GM12878 (cell line): ENCODE measurements around the gene DDO. TPM values are rescaled to one million over a fixed set of nuclear protein-coding genes. Genes with fewer than 3 reads are reported as not detected.

Experiments
- ATAC-seq: fragments of 200-7000 bp; cut with Tn5 transposase; 3 replicates; pipeline ENCODE4 v1.9.1; 2020; ENCODE audit warnings: mild to moderate bottlenecking, moderate library complexity
- BruUV-seq: library from RNA; stranded (reverse); fragments of 400-500 nt; replicated peaks from 2 replicates; lab custom pipeline; 2021; lab: Mats Ljungman, UMichigan
- CTCF ChIA-PET: fragments of 300-600 bp; sonication (Branson Sonifier 250); formaldehyde crosslinking; extraction: SDS; loops from one replicate; lab custom pipeline; 2021; ENCODE audit warnings: inconsistent platforms; lab: Yijun Ruan, JAX
- POLR2A ChIA-PET: fragments of 350-600 bp; formaldehyde crosslinking; extraction: SDS; loops from one replicate; lab custom pipeline; 2021; ENCODE audit warnings: inconsistent platforms; lab: Charles Lee
- RAD21 ChIA-PET: fragments of 300-600 bp; sonication (Branson Sonifier 250); formaldehyde crosslinking; loops from one replicate; lab custom pipeline; 2023; ENCODE audit warnings: antibody characterized with exemption; ENCODE audit not compliant: unreplicated experiment; lab: Charles Lee
- SMC1A ChIA-PET: fragments of 300-600 bp; sonication (Branson Sonifier 250); formaldehyde crosslinking; loops from one replicate; lab custom pipeline; 2023; ENCODE audit not compliant: unreplicated experiment, uncharacterized antibody; lab: Charles Lee
- DNase-seq: peaks from one replicate; pipeline ENCODE4 v3.0.0-alpha.2; 2011; ENCODE audit warnings: low read depth, low spot score
- FAIRE-seq: peaks from 3 replicates; lab custom pipeline; 2011; peaks lifted over from hg19 to GRCh38; lab: Jason Lieb, UNC
- H2AFZ ChIP-seq: 2 replicates; pipeline ENCODE4 v1.6.0; 2011; ENCODE audit warnings: low read depth, low read length, control low read depth; ENCODE audit not compliant: control insufficient read depth
- H3K27ac ChIP-seq: 2 replicates; pipeline ENCODE4 v1.5.1; 2011; ENCODE audit warnings: control low read depth; ENCODE audit not compliant: control insufficient read depth, insufficient read depth
- H3K27me3 ChIP-seq, 2 experiments: replicated peaks in 1 of 2; 2 replicates each; pipeline versions ENCODE4 v1.6.0 to v1.6.1; 2011; ENCODE audit warnings: low read length in 1 of 2; ENCODE audit not compliant: control insufficient read depth in 2 of 2, insufficient read depth in 2 of 2
- H3K36me3 ChIP-seq, 2 experiments: 2 replicates each; pipeline ENCODE4 v1.5.1; 2011; ENCODE audit warnings: low read length in 1 of 2; ENCODE audit not compliant: control insufficient read depth in 2 of 2, insufficient read depth in 2 of 2
- H3K4me1 ChIP-seq: 2 replicates; pipeline ENCODE4 v1.6.1; 2011; ENCODE audit warnings: mild to moderate bottlenecking, low read length, moderate library complexity, mixed read lengths; ENCODE audit not compliant: control insufficient read depth, insufficient read depth
- H3K4me2 ChIP-seq: 2 replicates; pipeline ENCODE4 v1.6.0; 2011; ENCODE audit warnings: control low read depth; ENCODE audit not compliant: control insufficient read depth, insufficient read depth
- H3K4me3 ChIP-seq: fragments of 200-600 bp; sonication (generic); 2 replicates; pipeline ENCODE4 v1.5.1; 2016
- H3K79me2 ChIP-seq: 2 replicates; pipeline ENCODE4 v1.6.0; 2011; ENCODE audit warnings: low read length; ENCODE audit not compliant: control insufficient read depth, insufficient read depth
- H3K9ac ChIP-seq: 2 replicates; pipeline ENCODE4 v1.8.0; 2011; ENCODE audit warnings: low read length, control low read depth, mixed read lengths; ENCODE audit not compliant: control insufficient read depth, insufficient read depth
- H3K9me3 ChIP-seq: replicated peaks from 3 replicates; pipeline ENCODE4 v1.5.1; 2011; ENCODE audit warnings: mild to moderate bottlenecking, low read length; ENCODE audit not compliant: control insufficient read depth, insufficient read depth
- H4K20me1 ChIP-seq: 2 replicates; pipeline ENCODE4 v1.6.0; 2011; ENCODE audit not compliant: control insufficient read depth, insufficient read depth
- BMI1 ChIP-seq: fragments of 450-650 bp; IDR thresholded peaks from 2 replicates; pipeline ENCODE4 v1.6.1; 2016; ENCODE audit warnings: mild to moderate bottlenecking, moderate library complexity, borderline replicate concordance
- CEBPZ ChIP-seq: fragments of 150-350 bp; IDR thresholded peaks from 2 replicates; pipeline ENCODE4 v1.6.1; 2016; ENCODE audit warnings: low read depth, low read length
- CHD1 ChIP-seq: IDR thresholded peaks from 2 replicates; pipeline ENCODE4 v1.6.1; 2012; ENCODE audit warnings: low read depth, low read length, improper control_type of control experiment
- EED ChIP-seq: sonication (generic); IDR thresholded peaks from 2 replicates; pipeline ENCODE4 v1.6.1; 2016; ENCODE audit warnings: antibody characterized with exemption, low read depth
- ETV6 ChIP-seq, 2 experiments: fragments of 450-650 bp in 1 of 2; IDR thresholded peaks in 1 of 2; conservative IDR thresholded peaks in 1 of 2; 2 replicates each; pipeline ENCODE4 v1.6.1; 2014; ENCODE audit warnings: antibody characterized with exemption in 1 of 2, borderline replicate concordance in 1 of 2, low read depth in 1 of 2, mild to moderate bottlenecking in 1 of 2, moderate library complexity in 1 of 2
- IKZF1 ChIP-seq: fragments of 450-650 bp; conservative IDR thresholded peaks from 2 replicates; pipeline ENCODE4 v1.6.1; 2017; ENCODE audit warnings: antibody characterized with exemption, mild to moderate bottlenecking
- MTA3 ChIP-seq: IDR thresholded peaks from 2 replicates; pipeline ENCODE4 v1.6.1; 2012; ENCODE audit warnings: low read length, inconsistent platforms, borderline replicate concordance
- NBN ChIP-seq: fragments of 450-650 bp; IDR thresholded peaks from 2 replicates; pipeline ENCODE4 v1.6.1; 2016
- NR2C1 ChIP-seq: fragments of 450-650 bp; IDR thresholded peaks from 2 replicates; pipeline ENCODE4 v1.6.1; 2017; ENCODE audit warnings: antibody characterized with exemption, mild to moderate bottlenecking, moderate library complexity
- POU2F2 ChIP-seq: IDR thresholded peaks from 3 replicates; pipeline ENCODE4 v1.6.1; 2011; ENCODE audit warnings: low read depth, mild to moderate bottlenecking, low read length, borderline replicate concordance
- PRDM15 ChIP-seq: fragments of 450-650 bp; formaldehyde crosslinking; IDR thresholded peaks from 2 replicates; pipeline ENCODE4 v1.4.0; 2020; ENCODE audit warnings: mild to moderate bottlenecking, moderate library complexity
- SKIL ChIP-seq: fragments of 450-650 bp; IDR thresholded peaks from 2 replicates; pipeline ENCODE4 v1.6.1; 2017; ENCODE audit warnings: mild to moderate bottlenecking, low read depth, inconsistent platforms; ENCODE audit not compliant: poor library complexity, severe bottlenecking
- SMC3 ChIP-seq: IDR thresholded peaks from 2 replicates; pipeline ENCODE4 v1.6.1; 2011; ENCODE audit warnings: low read length, improper control_type of control experiment, borderline replicate concordance
- SREBF1 ChIP-seq: IDR thresholded peaks from 2 replicates; pipeline ENCODE4 v1.6.1; 2012; ENCODE audit warnings: mild to moderate bottlenecking, low read length
- SREBF2 ChIP-seq: IDR thresholded peaks from 2 replicates; pipeline ENCODE4 v1.6.1; 2012; ENCODE audit warnings: mild to moderate bottlenecking, low read length
- WGBS: methylation state at CpG from one replicate; pipeline ENCODE4 v1.1.6; 2016; ENCODE audit warnings: low lambda C conversion rate; ENCODE audit not compliant: insufficient replicate concordance, insufficient coverage; ENCODE audit errors: missing lambda C conversion rate; 5-methylcytosine and 5-hydroxymethylcytosine counted together
- in situ Hi-C: fragments of 300-500 bp; cut with MboI; formaldehyde crosslinking; loops from 9 replicates; pipeline ENCODE4 v1.14.3; 2018; ENCODE audit warnings: mixed read lengths
- intact Hi-C: fragments of 100-400 bp; cut with micrococcal nuclease; formaldehyde crosslinking; loops from one replicate; pipeline ENCODE4 v1.14.2; 2022; ENCODE audit not compliant: unreplicated experiment
- polyA plus RNA-seq, 11 experiments: library from polyadenylated mRNA; depleted of rRNA in 4 of 11; unstranded in 6 of 11; stranded (reverse) in 5 of 11; fragments of >200 nt; fragmentation: Nextera tagmentation in 4 of 11; fragmentation: Illumina TruSeq in 1 of 11; extraction: Ambion mirVana in 4 of 11; extraction: Trizol in 1 of 11; gene quantifications; 1 replicate in 1 of 11; 2 replicates in 10 of 11; pipeline versions ENCODE4 v1.2.1 to v1.2.3, GENCODE V29; 2011 to 2016; ENCODE audit warnings: inconsistent platforms in 2 of 11, missing spikeins in 2 of 11, low read depth in 1 of 11
- total RNA-seq, 4 experiments: library from RNA; depleted of rRNA in 3 of 4; stranded (reverse); fragments of >200 nt in 3 of 4; fragmentation: Illumina TruSeq in 1 of 4; extraction: Trizol in 1 of 4; gene quantifications; 2 replicates each; pipeline versions ENCODE4 v1.2.1 to v1.2.3, GENCODE V29; 2013 to 2021

The DDO gene
- total and polyA plus RNA-seq, 10 of the 15 experiments (the other 5 are each of a cell fraction or from before 2014, with no cell fraction given), result 0.04 to 0.14 (median 0.09) TPM; not detected in 6

GRCh38 chr6:110352563-110353262, 62.7 kb downstream of the DDO start:
- 42% methylated on average over 7 of the region's 7 CpGs for WGBS
- ATAC-seq (no peak), FAIRE-seq (no peak), DNase-seq (no peak)
- CTCF ChIA-PET, result interaction anchor here (0.6 kb wide), 2 partner anchors 32 to 39 kb away, joined by 3 to 4 read pairs; no protein-coding TSS in a partner anchor
- Histone ChIP-seq H3K4me1 (no peaks in the 10 kb centered on the region), H3K79me2 (no peaks in the 10 kb centered on the region), H3K4me2 (no peak overlapping the region), H3K27ac (no peak overlapping the region), H3K9ac (no peak overlapping the region), H4K20me1 (no peaks in the 10 kb centered on the region), H3K36me3 (no peaks in the 10 kb centered on the region), H3K9me3 (no peaks in the 10 kb centered on the region), H3K27me3 (peaks cover 6 to 10% of the 10 kb centered on the region in 2 experiments; a peak in 2 of 4 replicates), H3K4me3 (no peak overlapping the region), H2AFZ (no peak overlapping the region)
- RAD21 ChIA-PET, result no interaction called here
- SMC1A ChIA-PET, result no interaction called here
- intact Hi-C loops, result no loop called here
- BruUV-seq, result no TSS peak
- in situ Hi-C loops, result no loop called here
- POLR2A ChIA-PET, result no interaction called here
- TF ChIP-seq PRDM15 (no peak), MTA3 (no peak), SREBF2 (no peak), SREBF1 (no peak), CHD1 (no peak), IKZF1 (no peak), SMC3 (no peak), POU2F2 (no peak), NR2C1 (no peak), CEBPZ (no peak), SKIL (no peak), BMI1 (no peak), ETV6 (conservative IDR thresholded peaks at IDR 0.05 in 1 of 2, IDR thresholded peaks at IDR 0.05 in 1 of 2; ENCODE audit: borderline replicate concordance in 1 of 2, low read depth in 1 of 2) (no peak), NBN (no peak), EED (no peak)
